Mammary epithelial cell (primary cell): Measurements from ENCODE around the gene GOLGA7B.

Experiments
- CTCF ChIP-seq, 2 donors: IDR thresholded peaks in 1 of 2; conservative IDR thresholded peaks in 1 of 2; 2 replicates each; pipeline ENCODE4 v1.5.1; 2011 to 2012; ENCODE audit warnings: inconsistent platforms in 2 of 2, low read length in 2 of 2, mild to moderate bottlenecking in 2 of 2, control low read depth in 1 of 2, low read depth in 1 of 2; ENCODE audit not compliant: insufficient read depth in 1 of 2; ENCODE audit errors: extremely low read depth in 1 of 2
- EZH2 ChIP-seq: IDR thresholded peaks from 2 replicates; pipeline ENCODE4 v1.6.1; 2012; ENCODE audit warnings: low read length, inconsistent platforms, borderline replicate concordance

GRCh38 chr10:97913614-97914013, 64.0 kb downstream of the GOLGA7B start:
- TF ChIP-seq EZH2 (no peak), CTCF (conservative IDR thresholded peaks at IDR 0.05 in 1 of 2, IDR thresholded peaks at IDR 0.05 in 1 of 2; ENCODE audit: extremely low read depth in 1 of 2, insufficient read depth in 1 of 2, low read depth in 1 of 2, low read length in 2 of 2) (no peak)
